ENCODE measurements around the gene CLIC2.
"Not testable (repeated sequence)": the region's sequence is repeated elsewhere in the genome, so short reads cannot be mapped to it uniquely, and the experiment has no call there.

The CLIC2 gene

DNA sequence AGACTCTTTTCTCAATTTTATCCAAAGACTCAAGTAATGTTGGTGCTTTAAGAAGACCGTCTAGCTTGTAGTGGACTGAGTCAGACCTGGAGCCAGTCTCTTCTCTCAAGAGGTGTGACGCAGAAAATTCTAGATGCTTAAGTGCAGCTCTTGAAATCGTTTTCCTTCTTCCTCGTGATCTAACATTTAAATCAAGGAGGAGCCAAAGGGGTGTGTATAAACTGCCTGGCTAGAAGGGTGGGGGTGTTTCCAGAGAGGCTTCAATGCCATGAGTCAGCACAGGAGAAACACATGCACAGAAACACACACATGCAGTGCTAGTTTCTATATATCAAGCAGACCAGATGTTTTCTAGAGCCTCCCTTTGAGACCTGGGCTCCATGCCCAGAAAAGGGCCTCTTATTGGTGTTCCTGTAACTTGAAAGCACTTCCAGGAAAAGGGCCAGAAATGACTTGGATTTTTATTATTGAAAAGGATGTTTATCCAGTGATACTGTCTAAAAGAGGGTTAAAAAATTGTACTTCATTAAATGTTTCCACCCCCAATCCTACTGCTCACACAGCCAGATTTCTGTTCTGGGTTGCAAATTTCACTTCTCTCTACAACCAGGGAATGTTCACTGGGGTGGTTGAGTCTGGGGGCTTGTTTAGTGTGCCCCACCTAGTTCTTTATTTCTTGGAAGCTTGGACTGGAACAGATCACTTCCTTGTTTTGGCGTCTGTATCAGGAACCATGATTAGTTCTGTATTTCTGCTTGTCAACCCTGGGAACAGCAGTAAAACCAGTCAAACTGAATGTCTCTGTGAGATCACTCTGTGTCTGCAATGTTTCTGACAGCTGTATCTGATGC lies at the start of gene CLIC2:
Gene CLIC2, minus strand, starts transcription at position 129 of the 851 bp plus-strand sequence. CDS start 187 bp downstream, outside the sequence.
- DNase-seq (ENCODE audit: low read depth): no peak

DNA sequence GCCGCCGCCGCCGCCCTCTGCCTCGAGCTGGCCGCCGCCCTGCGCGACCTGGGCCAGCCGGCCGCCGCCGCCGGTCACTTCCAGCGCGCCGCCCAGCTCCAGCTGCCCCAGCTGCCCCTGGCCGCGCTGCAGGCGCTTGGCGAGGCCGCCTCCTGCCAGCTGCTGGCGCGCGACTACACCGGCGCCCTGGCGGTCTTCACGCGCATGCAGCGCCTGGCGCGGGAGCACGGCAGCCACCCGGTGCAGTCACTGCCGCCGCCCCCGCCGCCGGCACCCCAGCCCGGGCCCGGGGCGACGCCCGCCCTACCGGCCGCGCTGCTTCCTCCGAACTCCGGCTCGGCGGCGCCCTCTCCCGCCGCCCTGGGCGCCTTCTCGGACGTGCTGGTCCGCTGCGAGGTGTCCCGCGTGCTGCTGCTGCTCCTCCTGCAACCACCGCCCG lies 48.1 kb upstream of the CLIC2 start:
- DNase-seq (ENCODE audit: low read depth): not testable (repeated sequence)

DNA sequence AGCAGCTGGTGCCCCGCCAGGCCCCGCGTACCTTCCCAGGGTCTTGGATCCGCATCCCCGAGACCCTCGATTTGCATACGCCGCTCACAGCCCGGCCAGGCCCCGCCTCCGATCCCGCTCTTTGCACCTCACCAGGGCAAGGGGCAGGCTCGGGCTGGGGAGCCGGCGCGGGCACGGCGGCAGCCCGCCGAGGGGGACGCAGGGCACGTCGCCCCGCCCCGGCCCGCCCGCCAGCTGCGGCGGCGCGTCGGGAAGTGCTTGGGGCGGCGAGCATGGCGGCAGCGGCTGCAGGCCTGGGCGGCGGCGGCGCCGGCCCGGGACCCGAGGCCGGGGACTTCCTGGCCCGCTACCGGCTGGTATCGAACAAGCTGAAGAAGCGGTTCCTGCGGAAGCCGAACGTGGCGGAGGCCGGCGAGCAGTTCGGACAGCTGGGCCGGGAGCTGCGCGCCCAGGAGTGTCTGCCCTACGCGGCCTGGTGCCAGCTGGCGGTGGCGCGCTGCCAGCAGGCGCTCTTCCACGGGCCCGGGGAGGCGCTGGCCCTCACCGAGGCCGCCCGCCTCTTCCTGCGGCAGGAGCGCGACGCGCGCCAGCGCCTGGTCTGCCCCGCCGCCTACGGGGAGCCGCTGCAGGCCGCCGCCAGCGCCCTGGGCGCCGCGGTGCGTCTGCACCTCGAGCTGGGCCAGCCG lies 47.6 kb upstream of the CLIC2 start, which contains the start of gene F8A2:
Gene F8A2, plus strand, starts transcription at position 253 of the 686 bp plus-strand sequence. Its CDS starts 20 bp downstream, at position 273.
- DNase-seq (ENCODE audit: low read depth): not testable (repeated sequence)

DNA sequence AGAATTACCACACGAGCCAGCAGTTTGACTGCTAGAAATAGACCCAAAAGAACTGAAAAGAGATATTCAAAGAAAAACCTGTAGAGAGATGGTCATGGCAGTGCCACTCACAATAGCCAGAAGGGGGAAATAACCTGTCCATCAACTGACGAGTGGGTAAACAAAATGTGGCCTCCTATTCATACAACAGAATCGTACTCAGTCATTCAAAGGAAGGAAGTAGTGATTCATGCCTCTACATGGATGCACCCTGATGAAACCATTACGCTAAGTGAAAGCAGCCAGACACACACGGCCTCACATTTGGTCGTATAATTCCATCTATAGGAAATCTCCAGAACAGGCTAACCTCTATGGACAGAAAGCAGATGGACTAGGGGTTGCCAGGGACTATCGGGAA lies 45.4 kb upstream of the CLIC2 start:
- not testable (repeated sequence) for DNase-seq (ENCODE audit: low read depth)

DNA sequence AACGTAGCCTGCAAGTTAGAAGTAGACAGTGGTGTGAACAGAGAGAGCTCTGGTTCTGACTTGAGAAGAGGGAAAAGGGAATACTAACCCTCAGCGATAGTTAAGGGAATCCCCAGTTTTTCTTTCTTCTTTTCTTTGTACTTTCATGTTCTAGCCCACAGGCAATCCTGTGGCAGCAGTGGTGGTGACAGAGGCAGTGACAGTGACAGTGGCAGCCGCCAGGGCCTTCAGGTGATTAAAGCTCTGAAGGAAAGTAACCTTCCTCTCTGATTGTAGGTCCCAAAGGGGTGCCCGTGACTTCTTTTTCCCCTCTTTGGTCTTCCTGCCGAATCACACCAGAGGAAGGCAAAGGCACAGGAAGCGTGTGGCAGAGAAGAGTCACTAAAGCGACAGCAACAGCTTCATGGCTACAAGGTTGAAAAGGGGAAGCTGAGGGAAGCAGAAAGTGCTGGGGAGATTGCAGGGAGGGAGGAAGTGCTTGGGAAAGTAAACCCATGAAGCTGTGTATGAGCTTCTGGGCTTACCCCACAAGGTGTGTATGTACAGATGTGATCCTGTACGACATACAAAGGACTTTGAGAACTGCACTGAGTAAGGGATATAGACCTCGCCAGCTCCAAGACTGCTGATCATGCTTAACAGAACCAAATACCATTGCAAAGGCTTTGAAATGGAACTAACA lies 39.5 kb upstream of the CLIC2 start:
- not testable (repeated sequence) for DNase-seq (ENCODE audit: low read depth)

DNA sequence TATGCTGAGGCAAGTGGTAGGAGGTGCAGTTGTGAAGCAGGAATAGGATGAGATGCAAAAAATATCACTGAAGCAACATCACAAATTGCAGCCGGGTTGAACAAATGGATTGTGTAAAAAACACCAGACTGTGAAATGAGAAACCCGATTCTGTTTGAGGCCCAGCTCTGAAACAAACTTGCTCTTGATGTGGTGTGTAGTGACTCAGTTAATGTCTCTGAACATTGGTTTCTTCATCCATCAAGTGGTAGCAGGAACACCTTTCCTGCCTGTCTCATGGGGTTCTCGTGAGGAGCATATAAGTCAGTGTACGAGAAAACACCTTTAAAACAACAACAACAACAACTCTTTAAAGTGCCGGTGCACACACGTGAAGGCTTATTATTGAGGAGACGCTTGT lies 29.3 kb upstream of the CLIC2 start:
- DNase-seq (ENCODE audit: low read depth): not testable (repeated sequence)

DNA sequence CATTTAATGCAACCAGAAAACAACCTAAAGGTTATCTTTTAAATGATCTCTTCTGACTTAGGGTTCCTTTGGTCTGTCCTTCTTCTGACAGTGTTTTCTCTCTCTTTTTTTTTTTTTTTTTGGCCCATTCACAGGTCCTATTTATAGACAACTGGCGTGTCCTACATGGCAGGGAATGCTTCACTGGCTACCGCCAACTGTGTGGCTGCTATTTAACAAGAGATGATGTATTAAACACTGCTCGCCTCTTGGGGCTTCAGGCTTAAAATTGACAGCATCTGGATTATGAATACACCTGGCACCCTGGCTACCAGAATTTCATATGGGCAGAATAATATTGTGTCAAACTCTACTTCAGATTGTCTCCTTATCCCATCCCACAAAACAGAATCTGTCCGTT lies 15.0 kb upstream of the CLIC2 start:
- DNase-seq (ENCODE audit: low read depth): not testable (repeated sequence)

DNA sequence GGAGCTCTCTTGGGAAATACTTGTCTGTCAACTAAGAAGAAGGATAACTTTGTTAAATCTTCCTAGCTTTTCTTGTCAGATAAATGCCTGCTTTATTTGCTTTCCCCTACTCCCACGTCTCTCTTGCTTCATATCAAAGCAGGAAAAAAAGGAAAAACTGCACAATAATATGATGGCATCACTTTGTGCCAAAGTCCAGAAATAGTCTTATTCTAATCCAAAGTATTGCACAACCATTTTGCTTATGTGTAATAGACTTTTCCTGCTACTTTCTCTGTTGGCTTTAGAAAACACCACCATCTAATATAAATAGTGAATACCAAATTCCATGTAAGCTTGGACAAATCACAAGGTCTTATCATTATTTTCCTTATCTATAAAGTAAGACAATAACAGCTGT lies 11.3 kb upstream of the CLIC2 start:
- DNase-seq (ENCODE audit: low read depth): not testable (repeated sequence)

DNA sequence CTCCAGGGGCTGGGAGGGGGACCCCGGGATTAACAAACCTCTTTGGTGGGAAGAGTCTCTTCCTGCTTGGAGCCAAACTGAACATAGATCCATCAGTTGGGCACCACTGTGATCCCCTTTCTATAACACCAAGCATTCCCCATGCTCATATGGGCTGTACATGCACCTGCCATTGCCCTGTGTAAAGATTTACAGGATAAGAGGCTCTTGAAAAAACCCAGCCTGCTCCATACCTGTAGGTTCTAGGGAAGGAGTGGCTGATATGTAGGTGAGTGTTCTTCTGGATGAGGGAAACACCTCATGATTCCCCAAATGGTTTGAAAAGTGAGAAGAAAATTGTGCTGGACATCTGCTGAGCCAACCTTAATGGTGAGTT lies 911 bp upstream of the CLIC2 start:
- not testable (repeated sequence) for DNase-seq (ENCODE audit: low read depth)

DNA sequence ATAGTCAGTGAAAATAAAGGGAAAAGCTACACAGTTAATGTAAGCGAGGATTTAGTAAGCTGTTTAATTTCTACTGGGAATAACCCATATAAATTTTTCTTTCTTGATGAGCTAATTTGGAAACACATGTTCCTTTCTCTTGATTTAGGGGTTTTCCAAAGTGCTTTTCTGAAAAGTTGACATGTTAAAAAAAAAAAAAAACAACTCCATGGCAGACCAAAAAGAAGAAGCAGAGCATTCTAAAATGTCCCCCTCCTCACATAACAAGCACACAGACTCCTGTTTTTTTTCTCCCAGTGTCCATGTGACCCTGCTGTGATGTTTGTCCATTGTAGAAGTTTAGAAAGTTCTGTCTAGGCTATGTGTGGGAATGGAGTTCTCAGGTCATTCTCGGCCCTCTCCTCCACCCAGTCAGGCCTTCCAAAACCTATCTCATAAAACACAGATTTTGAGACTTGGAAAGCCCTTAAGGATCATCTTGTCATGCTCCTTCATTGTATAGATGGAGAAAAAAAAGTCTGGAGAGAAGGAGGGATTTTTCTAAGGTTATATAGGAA lies 792 bp downstream of the CLIC2 start:
- DNase-seq (ENCODE audit: low read depth): no peak

DNA sequence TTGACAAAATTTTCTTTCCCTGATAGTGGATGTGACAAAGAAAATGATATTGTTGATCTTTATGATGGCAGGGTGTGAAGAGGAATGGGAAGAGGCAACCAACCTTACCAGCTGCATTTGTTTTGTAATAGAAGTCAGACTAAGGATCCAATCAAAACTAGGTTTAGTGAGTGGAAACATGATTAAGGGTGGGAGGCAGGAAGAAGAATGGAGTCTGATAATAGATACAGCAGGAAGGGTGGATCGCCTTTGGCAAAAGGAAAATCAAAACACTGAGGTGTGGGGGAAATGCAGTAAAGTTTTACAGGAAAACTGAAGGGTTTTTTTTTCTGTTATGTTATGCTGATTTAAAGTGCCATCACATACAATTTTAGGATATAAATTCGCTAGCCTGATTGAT lies 3.4 kb downstream of the CLIC2 start:
- no peak for DNase-seq (ENCODE audit: low read depth)

DNA sequence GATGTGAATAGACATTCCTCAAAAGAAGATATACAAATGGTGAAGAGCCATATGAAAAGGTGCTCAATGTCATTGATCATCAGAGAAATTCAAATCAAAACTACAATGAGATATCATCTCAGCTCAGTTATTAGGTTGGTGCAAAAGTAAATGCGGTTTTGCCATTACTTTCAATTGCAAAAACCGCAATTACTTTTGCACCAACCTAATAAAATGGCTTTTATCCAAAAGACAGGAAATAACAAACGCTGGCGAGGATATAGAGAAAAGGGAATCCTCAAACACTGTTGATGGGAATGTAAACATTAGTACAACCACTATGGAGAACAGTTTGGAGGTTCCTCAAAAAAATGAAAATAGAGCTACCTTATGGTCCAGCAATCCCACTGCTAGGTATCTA lies 5.1 kb downstream of the CLIC2 start:
- no peak for DNase-seq (ENCODE audit: low read depth)

DNA sequence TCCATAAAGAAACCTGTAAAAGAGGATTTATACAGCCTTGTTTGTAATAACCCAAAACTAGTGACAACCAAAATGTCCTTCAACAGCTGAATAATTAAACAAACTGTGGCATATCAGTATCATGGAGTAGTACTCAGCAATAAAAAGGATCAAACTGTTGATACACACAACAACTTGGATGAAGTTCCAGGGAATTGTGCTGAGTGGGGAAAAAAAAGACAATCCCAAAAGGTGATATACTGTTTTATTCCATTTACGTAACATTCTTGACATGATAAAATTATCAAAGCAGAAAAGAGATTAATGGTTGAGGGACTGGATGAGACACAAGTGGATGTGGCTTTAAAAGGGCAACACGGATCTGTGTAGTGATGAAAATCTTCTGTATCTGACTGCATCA lies 7.8 kb downstream of the CLIC2 start:
- no peak for DNase-seq (ENCODE audit: low read depth)

DNA sequence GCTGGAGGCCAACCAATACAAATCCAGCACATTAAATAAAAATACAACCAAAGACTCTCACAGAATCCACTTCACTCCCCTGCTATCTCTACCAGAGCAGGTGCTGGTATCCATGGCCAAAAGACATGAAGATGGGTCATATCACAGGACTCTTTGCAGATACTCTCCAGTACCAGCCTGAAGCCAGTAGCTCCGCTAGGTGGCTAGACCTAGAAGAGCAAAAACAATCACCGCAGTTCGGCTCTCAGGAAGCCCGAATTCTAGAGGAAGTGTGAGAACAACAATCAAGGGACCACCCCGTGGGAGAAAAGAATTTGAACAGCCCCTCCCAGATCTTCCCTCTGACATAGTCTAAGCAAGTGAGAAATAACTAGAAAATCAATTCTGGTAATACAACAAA lies 20.2 kb downstream of the CLIC2 start:
- DNase-seq (ENCODE audit: low read depth): no peak

DNA sequence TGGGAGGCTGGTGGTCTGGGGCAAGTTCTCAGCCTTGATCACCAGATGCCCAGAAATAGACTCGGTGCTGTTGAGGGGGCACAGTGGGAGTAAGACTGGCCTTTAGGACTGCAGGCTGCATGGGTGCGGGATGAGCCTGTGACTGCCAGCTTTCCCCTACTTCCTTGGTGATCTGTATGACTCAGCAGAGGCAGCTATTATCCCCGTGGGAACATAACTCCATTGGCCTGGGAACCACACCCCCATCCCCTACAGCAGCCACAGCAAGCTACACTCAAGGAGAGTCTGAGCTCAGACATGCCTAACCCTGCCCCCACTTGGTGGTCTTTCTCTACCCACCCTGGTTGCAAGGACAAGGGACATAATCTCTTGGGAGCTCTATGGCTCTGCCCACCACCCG lies 20.6 kb downstream of the CLIC2 start:
- DNase-seq (ENCODE audit: low read depth): no peak

DNA sequence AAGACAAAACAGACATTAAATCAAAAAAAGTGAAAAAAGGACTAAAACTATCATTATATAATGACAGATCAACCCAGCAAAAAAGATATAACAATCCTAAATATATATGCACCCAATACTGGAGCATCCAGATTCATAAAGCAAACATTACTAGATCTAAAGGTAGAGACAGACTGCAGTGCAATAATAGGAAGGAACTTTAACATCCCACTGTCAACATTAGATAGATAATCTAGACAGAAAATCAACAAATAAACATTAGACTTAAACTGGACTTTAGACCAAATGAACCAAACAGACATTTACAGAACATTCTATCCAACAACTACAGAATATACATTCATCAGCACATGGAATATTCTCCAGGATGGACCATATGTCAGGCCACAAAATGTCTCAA lies 40.6 kb downstream of the CLIC2 start:
- DNase-seq (ENCODE audit: low read depth): no peak

DNA sequence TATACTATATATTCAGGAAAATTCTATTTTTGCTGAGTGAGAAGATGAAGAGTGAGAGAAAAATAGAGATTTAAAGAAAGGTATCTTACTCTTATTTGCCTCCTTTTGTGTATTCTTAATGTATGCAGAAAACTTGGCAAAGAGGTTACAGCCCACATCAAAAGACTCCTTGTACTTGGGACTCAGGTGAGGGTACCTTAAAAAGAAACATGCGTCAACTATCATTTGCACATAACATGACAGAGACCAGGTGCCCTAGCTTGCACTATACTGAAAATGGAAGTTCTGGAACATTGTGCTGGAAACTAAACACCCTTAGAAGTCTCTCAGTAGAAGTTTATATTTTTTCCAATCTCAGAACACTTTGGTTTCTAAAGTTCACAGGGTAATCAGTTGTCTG lies 54.5 kb downstream of the CLIC2 start:
- no peak for DNase-seq (ENCODE audit: low read depth)

DNA sequence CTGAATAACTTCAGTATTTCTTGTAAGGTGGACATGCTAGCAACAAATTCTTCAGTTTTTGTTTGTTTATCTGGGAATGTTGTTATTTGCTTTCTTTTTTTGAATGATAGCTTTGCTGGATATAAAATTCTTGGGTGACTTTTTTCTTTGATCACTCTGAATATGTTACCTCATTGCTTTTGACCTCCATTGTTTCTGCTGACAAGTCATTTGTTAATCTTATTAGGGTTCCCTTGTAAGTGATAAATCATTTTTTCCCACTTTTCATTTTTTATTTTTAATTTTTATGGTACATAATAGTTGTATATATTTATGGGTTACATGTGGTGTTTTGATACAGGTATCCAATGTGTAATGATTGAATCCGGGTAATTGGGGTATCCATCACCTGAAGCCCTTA lies 63.4 kb downstream of the CLIC2 start:
- DNase-seq (ENCODE audit: low read depth): no peak

DNA sequence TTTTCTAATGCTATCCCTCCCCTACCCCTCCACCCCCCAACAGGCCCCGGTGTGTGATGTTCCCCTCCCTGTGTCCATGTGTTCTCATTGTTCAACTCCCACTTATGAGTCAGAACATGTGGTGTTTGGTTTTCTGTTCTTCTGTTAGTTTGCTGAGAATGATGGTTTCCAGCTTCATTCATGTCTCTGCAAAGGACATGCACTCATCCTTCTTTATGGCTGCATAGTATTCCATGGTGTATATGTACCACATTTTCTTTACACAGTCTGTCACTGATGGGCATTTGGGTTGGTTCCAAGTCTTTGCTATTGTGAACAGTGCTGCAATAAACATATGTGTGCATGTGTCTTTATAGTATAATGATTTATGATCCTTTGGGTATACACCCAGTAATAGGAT lies 66.4 kb downstream of the CLIC2 start:
- not testable (repeated sequence) for DNase-seq (ENCODE audit: low read depth)

DNA sequence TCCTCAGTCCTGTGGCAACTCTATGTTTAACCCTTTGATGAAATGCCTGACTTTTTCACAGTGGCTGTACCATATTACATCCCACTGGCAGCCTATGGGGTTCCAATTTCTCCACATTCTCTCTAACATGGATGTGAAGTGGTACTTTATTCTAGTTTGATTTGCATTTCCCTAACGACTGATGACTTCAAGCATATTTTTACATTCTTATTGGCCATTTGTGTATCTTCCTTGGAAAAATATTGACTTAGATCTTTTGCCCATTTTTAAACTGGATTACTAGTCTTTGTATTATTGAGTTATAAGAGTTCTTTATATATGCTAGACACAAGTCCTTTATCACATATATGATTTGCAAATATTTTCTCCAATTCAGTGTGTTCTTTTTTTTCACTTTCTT lies 68.0 kb downstream of the CLIC2 start:
- no peak for DNase-seq (ENCODE audit: low read depth)

DNA sequence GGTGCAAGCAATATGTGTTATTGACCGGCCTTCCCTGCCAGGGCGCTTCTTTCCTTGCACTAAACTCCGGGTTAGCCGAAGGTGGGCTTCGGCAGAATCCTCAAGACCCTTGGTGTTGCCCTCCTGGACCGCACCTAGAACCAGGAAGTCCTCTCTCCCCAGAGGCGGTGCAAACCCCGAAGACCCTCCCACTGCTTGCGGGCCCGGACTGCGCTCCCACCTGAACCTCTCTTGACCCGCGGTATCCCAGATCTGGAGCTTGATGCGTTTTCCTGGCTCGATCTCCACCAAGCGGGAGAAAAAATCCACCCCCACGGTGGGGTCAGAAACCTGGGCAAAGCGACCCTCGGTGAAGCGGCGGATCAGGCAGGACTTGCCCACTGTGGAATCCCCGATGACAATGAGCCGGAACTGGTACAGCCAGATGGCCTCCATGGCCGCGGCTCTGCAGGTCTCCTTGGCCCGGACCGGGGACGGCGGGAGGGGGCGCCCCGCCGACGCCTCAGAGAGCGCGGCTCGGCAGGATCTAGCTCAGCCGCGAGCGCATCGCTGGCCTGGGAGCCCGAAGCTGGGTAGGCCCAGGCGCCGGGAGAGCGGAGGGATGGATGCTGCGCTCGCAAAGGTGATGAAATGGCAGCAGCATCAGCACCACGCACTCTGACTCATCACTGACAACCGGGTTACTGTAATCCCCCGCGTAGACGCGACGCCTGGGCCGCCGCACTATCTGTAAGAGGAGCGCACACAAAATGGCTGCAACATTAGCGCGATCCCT lies 70.4 kb downstream of the CLIC2 start, which contains the start of gene RAB39B:
Gene RAB39B, minus strand, starts transcription at position 638 of the 775 bp plus-strand sequence. Its CDS starts 203 bp downstream, at position 435.
- peak; percentile 47 for DNase-seq (ENCODE audit: low read depth)
